ENCODE data around the gene CMIP.

- no peak for TF ChIP-seq EZH2 (IDR thresholded peaks at IDR 0.05; ENCODE audit: low read length, unreplicated experiment)
- TF ChIP-seq CTCF (conservative IDR thresholded peaks at IDR 0.05; ENCODE audit: low read depth, low read length): no peak
- no peak for TF ChIP-seq EZH2phosphoT487 (IDR thresholded peaks at IDR 0.05; ENCODE audit: borderline replicate concordance, low read length)
These were observed 132.1 kb downstream of the CMIP start for GRCh38 chr16:81576696-81577095.
